A549 (cell line): ENCODE measurements around the gene PARP15.

Source experiments
- CEBPB ChIP-seq, 2 experiments: fragments of >200 bp in 1 of 2; sonication (Bioruptor Twin) in 1 of 2; formaldehyde crosslinking in 1 of 2; IDR thresholded peaks; 2 replicates each; pipeline ENCODE4 v1.6.1; 2012 to 2016
- EP300 ChIP-seq, 2 experiments: fragments of >200 bp; sonication (Bioruptor Twin); formaldehyde crosslinking; IDR thresholded peaks; 2 replicates in 1 of 2; 3 replicates in 1 of 2; pipeline ENCODE4 v1.6.1; 2016 to 2017
- JUN ChIP-seq, 2 experiments: fragments of >200 bp; sonication (Bioruptor Twin); formaldehyde crosslinking; IDR thresholded peaks; 2 replicates in 1 of 2; 3 replicates in 1 of 2; pipeline ENCODE4 v1.6.1; 2016 to 2017
- POLR2A ChIP-seq: IDR thresholded peaks from 2 replicates; pipeline ENCODE4 v1.6.1; 2012; ENCODE audit warnings: mild to moderate bottlenecking, low read length
- TF ChIP-seq, protein P1 (sequence below): fragments of 450-650 bp; IDR thresholded peaks from 2 replicates; pipeline ENCODE4 v1.6.1; 2014; ENCODE audit warnings: antibody characterized with exemption
- TF ChIP-seq, protein P2 (sequence below): fragments of >200 bp; sonication (Bioruptor Twin); formaldehyde crosslinking; IDR thresholded peaks from 3 replicates; pipeline ENCODE4 v1.5.1; 2016

- no peak for TF ChIP-seq CEBPB (IDR thresholded peaks at IDR 0.05)
- TF ChIP-seq, protein P1, sequence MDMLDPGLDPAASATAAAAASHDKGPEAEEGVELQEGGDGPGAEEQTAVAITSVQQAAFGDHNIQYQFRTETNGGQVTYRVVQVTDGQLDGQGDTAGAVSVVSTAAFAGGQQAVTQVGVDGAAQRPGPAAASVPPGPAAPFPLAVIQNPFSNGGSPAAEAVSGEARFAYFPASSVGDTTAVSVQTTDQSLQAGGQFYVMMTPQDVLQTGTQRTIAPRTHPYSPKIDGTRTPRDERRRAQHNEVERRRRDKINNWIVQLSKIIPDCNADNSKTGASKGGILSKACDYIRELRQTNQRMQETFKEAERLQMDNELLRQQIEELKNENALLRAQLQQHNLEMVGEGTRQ, result no peak
- TF ChIP-seq, protein P2, sequence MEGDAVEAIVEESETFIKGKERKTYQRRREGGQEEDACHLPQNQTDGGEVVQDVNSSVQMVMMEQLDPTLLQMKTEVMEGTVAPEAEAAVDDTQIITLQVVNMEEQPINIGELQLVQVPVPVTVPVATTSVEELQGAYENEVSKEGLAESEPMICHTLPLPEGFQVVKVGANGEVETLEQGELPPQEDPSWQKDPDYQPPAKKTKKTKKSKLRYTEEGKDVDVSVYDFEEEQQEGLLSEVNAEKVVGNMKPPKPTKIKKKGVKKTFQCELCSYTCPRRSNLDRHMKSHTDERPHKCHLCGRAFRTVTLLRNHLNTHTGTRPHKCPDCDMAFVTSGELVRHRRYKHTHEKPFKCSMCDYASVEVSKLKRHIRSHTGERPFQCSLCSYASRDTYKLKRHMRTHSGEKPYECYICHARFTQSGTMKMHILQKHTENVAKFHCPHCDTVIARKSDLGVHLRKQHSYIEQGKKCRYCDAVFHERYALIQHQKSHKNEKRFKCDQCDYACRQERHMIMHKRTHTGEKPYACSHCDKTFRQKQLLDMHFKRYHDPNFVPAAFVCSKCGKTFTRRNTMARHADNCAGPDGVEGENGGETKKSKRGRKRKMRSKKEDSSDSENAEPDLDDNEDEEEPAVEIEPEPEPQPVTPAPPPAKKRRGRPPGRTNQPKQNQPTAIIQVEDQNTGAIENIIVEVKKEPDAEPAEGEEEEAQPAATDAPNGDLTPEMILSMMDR, result no peak
- no peak for TF ChIP-seq JUN (IDR thresholded peaks at IDR 0.05)
- no peak for TF ChIP-seq EP300 (IDR thresholded peaks at IDR 0.05)
- no peak for TF ChIP-seq POLR2A
These were observed 45.8 kb downstream of the PARP15 start for GRCh38 chr3:122623031-122623829.
